HFF-Myc (cell line): Measurements from ENCODE around the gene RABGEF1.
"Not testable (repeated sequence)": the region's sequence is repeated elsewhere in the genome, so short reads cannot be mapped to it uniquely, and the experiment has no call there.

Experiments used
- DNase-seq: peaks from one replicate; pipeline ENCODE4 v3.0.0-alpha.2; 2011; ENCODE audit warnings: low read depth; ENCODE audit errors: extremely low read depth
- H3K4me3 ChIP-seq: replicated peaks from 2 replicates; pipeline ENCODE4 v1.5.1; 2011; ENCODE audit warnings: low read depth, mild to moderate bottlenecking, control low read depth, low read length
- TF ChIP-seq, protein P1 (sequence below): IDR thresholded peaks from 2 replicates; pipeline ENCODE4 v1.5.1; 2012; ENCODE audit warnings: mild to moderate bottlenecking, low read depth, low read length, control low read depth; ENCODE audit errors: missing control alignments

Gene RABGEF1

DNA sequence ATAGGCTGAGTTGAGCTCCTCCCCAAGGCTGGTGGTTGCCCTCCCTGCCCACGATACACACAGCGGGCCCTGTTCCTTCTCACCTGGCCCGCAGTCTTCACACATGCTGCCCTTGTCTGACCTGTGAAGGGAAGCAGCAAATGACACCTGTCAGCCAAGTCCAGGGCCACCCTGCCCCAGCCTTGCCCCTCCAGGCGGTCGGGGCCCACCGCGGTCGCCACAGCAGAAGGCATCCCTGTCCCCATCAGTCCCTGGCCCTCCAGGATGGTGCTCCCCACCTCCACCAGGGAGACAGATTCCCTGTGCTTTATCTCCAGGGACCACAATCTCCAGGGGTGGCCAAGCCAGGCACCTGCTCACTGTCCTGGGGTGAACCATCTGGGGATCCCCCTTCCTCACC lies 99.3 kb downstream of the RABGEF1 start:
- TF ChIP-seq, protein P1, sequence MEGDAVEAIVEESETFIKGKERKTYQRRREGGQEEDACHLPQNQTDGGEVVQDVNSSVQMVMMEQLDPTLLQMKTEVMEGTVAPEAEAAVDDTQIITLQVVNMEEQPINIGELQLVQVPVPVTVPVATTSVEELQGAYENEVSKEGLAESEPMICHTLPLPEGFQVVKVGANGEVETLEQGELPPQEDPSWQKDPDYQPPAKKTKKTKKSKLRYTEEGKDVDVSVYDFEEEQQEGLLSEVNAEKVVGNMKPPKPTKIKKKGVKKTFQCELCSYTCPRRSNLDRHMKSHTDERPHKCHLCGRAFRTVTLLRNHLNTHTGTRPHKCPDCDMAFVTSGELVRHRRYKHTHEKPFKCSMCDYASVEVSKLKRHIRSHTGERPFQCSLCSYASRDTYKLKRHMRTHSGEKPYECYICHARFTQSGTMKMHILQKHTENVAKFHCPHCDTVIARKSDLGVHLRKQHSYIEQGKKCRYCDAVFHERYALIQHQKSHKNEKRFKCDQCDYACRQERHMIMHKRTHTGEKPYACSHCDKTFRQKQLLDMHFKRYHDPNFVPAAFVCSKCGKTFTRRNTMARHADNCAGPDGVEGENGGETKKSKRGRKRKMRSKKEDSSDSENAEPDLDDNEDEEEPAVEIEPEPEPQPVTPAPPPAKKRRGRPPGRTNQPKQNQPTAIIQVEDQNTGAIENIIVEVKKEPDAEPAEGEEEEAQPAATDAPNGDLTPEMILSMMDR: no peak
- H3K4me3 ChIP-seq: no peak overlapping the region
- DNase-seq: no peak

DNA sequence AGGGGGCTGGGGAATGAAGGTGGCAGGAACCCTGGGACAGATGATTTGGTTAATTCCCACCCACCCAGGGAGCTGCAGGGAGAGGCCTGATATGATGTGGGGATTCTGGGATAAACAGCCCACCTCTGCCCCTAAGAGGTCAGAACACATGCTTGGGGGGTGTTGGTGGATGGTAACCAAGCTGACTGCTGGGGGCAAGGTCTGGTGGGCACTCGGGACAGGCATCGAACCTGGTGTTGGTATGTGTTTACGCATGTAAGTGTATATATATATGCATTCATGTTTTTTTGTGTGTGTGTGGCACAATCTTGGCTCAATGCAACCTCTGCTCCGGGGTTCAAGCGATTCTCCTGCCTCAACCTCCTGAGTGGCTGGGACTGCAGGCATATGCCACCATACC lies 99.8 kb downstream of the RABGEF1 start:
- no peak overlapping the region for H3K4me3 ChIP-seq
- TF ChIP-seq, protein P1: no peak
- no peak for DNase-seq

DNA sequence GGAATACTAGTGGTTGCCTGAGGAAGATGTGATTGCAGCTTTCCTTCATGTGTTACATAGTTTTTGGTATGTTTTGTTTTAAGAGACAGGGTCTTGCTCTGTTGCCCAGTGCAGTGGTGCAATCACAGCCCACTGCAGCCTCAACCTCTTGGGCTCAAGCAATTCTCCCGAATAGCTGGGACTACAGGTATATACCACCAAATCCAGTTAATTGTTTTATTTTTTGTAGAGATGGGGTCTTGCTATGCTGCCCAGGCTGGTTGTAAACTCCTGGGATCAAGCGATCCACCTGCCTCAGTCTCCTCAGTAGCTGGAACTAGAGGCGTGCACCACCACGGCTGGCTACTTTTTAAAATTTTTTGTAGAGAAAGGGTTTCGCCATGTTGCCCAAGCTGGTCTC lies 101.4 kb downstream of the RABGEF1 start:
- H3K4me3 ChIP-seq: no peak overlapping the region
- TF ChIP-seq, protein P1: no peak
- DNase-seq: no peak

DNA sequence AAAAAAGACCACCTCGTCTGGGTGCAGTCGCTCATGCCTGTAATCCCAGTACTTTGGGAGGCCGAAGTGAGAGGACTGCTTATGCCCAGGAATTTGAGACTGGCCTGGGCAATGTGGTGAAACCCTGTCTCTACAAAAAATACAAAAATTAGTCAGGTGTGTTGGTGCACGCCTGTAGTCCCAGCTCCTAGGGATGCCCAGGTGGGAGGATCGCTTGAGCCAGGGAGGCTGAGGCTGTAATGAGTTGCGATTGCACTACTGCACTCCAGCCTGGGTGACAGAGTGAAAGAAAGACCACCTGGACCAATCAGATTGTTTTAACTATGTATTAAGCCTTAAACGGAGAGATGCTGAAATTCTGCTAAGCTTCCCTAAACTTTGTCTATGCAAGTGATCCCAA lies 103.0 kb downstream of the RABGEF1 start:
- DNase-seq, H3K4me3 ChIP-seq: not testable (repeated sequence)

DNA sequence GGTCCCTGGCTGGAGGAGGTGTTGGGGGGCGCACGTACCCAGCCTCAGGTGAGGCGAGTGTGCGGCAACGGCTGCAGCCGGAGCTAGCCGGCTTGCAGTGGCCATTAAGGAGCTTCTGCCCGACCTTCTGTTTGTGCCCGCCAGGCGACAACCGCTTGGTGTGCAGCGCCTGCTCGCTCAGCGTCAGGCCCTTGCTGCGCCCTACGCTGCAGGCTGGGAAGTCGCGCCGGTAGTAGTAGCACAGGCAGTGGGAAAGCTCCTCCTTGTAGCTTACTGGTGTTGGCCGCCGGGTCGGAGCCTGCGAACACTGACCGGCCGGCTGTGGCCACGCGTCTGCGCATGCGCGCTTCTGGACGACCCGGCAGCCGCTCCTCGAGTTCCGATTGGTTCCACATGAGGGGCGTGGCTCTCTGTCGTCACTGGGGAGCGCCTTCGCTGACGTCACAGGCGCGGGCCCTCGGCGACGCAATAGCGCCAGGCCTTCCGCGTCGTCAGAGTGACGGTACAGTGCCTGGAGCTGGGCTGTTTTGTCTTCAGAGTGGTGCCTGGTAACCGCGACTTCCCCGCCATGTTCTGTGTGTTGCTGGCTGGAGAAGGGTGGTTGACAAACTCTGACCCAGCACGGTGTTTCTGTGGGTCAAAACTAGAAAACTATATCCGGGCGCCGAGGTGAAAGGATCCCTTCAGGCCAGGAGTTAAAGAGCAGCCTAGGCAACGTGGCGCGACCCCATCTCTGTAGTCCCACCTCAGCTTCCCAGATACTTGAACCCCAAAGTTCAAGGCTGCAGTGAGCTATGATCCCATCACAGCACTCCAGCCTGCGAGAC lies 104.2 kb downstream of the RABGEF1 start:
- peak; percentile 95 for DNase-seq
- TF ChIP-seq, protein P1: no peak
- peak overlapping the region; percentile 88 for H3K4me3 ChIP-seq

DNA sequence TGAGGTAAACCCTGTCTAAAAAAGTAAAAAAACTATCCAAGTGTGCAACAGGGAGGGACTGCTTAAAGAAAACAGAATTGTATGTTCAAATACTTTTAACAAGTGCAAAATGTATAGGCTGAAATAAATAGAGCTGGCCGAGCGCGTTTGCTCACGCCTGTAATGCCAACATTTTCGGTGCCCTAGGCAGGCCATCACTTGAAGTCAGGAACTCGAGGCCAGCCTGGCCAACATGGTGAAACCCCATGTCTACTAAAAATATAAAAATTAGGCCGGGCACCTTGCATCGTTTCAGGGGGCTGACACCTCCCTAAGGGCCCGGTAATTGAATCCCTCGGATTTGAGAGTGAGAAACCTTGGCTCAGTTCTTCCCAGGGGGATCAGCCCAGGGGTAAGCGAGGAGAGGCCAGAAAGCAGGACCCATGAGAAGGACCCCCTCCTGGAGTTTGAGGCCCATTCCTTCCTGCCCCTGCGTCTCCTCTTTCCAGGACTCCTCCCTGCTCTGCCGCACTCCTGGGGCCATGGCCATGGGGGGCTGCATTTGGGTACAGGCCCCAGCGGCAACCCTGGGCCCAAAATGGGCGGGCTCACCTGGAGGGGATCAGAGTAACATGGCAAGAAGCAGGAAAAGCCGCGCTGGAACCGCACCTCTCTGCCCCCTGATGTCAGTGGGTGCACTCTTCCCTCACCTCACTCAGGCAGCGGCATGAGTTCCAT lies 105.0 kb downstream of the RABGEF1 start:
- H3K4me3 ChIP-seq: peak overlapping the region; percentile 88
- TF ChIP-seq, protein P1: no peak

DNA sequence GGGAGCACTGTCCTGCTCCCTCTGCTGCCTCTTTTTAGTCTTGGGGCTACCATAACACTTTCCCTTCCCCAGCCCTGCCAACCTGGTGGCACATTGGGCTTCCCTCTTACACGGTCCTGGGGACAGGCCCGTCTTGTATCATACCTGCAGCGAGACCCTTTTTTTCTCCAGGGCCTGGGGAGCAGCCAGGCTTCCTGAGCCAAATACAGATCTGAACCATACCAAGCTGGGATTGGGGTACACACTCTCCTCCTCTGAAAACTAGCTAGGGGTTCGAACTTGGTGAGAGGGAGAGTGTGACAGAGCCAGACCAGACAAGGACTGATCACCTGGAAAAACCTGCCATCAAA lies 105.5 kb downstream of the RABGEF1 start:
- H3K4me3 ChIP-seq: peak overlapping the region; percentile 88; the same call in 1 of the 2 replicates
- DNase-seq: not testable (repeated sequence)

More for the DNA sequence above, 105.0 kb downstream of the RABGEF1 start:
- DNase-seq: no peak

DNA sequence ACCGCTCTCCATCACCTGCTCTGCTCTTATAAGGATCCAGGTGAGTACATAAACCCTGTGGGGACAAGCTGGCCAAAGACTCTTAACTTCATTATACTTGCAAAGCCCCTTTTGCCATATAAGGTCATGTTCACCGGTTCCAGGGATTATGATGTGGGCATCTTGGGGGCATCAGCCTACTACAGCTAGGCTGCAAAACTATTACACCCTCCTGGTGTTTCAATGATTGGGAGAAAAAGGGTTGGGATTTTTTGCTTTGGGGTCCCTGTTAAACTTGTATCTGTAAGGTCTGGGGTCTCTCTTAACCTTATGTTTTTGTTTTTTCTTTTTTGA lies 107.0 kb downstream of the RABGEF1 start:
- H3K4me3 ChIP-seq: not testable (repeated sequence)

More for the DNA sequence above, 107.0 kb downstream of the RABGEF1 start:
- DNase-seq: not testable (repeated sequence)
